Activated CD4-positive, CD25-positive, alpha-beta regulatory T cell (primary cell): Measurements from ENCODE around the gene TMEM165.

ENCODE experiments used
- DNase-seq, 4 experiments: peaks; one replicate each; lab custom pipeline; 2025; lab: John Stamatoyannopoulos, UW

The TMEM165 gene

DNA sequence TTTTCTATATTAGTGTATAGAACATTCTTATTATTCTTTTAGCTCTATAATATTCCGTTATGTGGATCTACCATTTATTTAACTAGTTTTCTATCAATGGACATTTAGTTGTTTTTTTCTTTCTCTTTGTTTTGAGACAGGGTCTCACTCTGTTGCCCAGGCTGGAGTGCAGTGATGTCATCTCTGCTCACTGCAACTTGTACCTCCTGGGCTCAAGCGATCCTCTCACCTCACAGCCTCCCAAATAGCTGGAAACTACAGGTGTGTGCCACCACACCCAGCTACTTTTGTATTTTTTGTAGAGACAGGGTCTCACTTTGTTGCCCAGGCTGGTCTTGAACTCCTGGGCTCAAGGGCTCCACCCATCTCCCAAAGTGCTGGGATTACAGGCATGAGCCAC lies 10.8 kb downstream of the TMEM165 start:
- DNase-seq: no peak

DNA sequence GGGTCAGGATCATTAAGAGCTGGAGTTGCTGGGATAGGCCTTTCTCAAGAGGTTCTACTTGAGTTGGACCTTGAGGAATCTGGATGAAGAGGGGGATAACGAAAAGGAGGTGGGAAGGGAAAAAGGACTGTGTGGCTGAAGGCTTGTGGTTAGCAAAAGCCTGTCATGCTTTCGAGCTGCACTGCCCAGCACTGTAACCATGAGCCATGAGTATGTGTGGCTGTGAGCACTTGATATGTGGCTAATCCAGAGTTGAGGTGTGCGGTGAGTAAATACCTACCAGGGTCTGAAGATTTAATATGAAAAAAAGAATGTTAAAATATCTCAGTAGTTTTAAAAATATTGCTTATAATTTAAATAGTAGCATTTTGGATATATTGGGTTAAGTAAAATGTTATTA lies 11.4 kb downstream of the TMEM165 start:
- no peak for DNase-seq

- DNase-seq: no peak
Observed at GRCh38 chr4:55407764-55408163, 12.0 kb downstream of the TMEM165 start.

DNA sequence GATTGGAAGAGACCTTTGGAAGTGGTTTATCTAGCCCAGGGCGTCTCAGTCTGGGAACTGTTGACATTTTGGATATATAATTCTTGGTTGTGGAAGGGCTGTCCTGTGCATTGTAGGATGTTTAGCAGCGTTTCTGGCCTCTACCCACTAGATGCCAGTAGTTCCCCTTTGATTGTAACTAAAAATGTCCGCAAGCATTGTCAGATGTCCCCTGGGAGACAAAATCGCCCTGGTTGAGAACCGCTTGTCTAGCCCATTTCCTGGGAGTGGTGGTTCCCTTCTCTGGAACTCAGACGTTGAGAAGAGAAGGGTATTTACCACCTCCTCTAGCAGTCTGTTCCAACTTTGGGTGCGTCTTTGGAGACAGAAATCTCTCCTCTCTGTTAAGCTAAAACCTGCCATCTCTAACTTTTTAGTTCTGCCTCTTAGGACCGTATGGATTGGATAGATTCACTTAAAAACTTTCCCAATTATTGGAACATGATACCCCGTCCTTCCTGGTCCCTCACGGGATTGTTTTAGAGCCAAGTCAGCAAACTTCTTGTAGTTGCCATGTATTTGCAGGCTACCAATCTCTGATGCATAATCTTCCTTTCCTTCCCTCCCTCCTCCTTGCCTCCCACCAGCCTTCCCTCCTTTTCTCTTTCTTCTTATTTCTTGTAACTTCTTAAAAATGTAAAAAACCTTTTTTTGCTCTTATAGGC lies 13.9 kb downstream of the TMEM165 start:
- DNase-seq: no peak

DNA sequence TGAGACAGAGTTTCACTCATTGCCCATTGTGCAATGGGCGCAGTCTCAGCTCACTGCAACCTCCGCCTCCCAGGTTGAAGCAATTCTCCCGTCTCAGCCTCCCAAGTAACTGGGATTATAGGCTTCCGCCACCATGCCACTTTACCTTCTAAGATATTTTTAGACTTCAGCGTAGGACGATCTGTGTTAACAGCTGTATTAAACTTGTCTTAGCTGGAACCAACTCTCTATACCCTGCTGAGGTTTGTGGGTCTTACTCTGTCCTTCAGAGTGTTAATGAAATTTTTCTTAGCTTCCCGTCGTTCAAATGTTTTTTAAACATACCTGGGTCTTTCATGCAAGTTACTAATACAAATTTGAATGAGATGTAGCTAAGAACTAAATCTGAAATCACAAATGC lies 14.7 kb downstream of the TMEM165 start:
- no peak for DNase-seq

GRCh38 chr4:55411621-55412020 lies 15.9 kb downstream of the TMEM165 start:
- no peak for DNase-seq

- no peak for DNase-seq
Observed at GRCh38 chr4:55416176-55416575, 20.4 kb downstream of the TMEM165 start.

DNA sequence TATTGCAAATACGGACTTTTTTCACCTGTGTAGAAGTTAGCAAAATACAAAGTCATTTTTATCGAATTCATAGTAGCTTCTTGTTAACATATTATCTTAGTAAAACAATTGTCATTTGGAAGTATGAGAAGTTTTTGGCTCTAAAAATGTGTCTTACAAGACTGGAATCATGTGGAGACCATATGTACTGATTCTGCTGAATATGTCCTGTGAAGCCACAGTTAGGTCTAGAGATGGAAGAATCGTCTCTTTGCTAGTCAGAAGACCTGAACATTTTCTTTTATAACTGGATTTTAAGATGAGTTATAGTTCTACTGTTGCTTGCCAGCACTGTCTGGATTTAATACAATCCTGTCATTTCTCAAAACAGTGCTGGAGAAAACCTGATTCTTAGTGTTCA lies 29.0 kb downstream of the TMEM165 start:
- no peak for DNase-seq

GRCh38 chr4:55431710-55432336 lies 36.1 kb downstream of the TMEM165 start:
- no peak for DNase-seq

GRCh38 chr4:55435141-55435841 lies 39.5 kb downstream of the TMEM165 start:
- DNase-seq: no peak

- DNase-seq: no peak
Observed at GRCh38 chr4:55437356-55437796, 41.6 kb downstream of the TMEM165 start.

GRCh38 chr4:55437823-55438222 lies 42.1 kb downstream of the TMEM165 start:
- no peak for DNase-seq

DNA sequence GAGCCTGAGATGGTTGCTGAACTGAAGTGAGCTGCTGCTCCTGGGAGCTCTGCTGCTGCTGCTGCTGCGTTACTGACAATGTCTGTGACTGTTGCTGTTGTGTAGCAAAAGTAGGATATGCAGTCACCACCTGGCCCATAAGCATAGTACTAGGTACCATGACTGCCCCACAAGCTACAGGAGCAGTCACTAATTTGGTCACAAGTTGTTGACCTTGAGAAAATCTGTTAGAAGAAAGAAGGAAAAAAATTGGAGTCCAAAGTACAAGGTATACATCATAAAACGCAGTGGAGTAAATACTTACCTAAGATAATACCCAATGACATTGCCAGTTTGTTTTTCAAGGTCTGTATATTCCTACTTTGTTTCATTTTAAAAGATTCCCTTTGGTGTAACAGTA lies 42.6 kb downstream of the TMEM165 start:
- DNase-seq: no peak

GRCh38 chr4:55439023-55439422 lies 43.3 kb downstream of the TMEM165 start:
- DNase-seq: no peak

DNA sequence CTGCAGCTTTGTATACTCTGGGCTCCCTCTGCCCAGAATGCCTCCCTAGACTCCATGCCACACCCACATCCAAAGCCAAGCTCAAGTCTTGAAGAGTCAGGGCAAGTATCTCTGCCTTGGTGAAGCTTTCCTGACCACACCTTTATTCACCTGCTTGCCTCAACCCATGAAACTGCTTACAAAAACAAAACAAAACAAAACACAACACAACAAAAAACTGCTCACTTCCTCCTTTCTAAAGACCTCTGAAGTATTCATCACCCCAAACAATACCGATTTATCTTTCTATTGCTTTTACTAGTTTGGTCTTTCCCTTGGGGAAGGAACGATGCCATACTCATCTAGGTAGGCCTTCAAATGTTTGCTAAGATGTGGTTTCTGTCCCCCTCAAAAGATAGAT lies 45.0 kb downstream of the TMEM165 start:
- DNase-seq: no peak

DNA sequence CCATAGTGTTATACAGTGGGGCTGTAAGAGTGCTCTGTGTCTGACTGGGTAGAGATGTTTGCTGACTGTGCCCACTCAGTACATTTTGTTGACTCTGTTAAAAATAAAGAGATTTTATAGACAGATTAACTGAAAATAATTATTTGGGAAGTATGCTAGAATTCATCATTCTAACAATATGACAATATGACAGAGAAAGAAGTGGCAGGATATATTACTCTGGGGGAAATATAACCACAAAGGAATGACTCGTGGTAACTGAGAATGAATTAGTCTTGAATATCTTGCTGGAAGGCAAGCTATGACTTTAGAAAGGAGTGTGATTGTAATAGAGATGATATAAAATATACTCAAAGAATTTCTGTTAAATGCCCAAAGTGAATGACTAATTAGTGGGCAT lies 46.8 kb downstream of the TMEM165 start:
- no peak for DNase-seq

DNA sequence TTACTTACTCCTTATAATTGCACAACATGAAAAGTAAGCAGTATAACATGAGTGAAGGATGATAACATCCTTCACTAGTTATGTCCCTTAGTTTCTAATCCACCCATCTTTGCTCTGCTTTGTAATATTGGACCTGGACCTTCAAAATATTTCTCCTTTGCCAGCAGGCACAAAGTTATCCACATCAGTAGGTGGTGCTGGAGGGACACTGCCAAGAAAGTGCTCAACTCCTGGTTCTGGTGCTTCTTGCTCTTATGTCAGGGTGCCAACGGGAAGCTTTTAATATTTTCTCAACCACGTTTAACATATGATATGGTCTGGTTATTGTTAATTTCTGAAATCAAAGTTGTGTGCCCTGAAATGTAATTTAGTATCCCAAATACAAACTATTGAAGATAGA lies 49.1 kb downstream of the TMEM165 start:
- no peak for DNase-seq

DNA sequence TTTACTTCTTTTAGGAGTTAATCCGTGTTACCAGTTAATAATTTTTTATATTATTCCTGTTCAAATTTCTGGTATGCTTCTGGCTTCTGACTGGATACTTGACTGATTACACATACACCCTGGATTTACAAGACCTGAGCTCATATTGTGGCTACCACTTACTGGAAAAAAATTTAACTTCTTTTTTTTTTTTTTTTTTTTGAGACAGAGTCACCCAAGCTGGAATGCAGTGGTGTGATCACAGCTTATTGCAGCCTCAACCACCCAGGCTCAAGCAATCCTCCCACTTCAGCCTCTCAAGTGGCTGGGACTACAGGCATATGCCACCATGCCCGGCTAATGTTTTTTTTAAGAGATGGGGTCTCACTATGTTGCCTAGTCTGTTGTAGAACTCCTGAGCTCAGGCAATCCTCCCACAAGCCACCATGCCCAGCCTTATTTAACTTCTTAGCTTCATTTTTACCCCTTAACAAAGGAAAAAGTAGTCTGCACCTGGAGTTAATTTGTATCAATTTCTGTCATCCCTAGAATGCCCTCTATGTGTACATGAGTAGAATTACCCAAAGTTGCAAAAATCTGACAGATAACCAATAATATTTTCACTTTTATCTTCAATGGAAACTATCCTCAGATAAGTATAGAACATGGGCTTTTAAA lies 50.3 kb downstream of the TMEM165 start:
- no peak for DNase-seq

DNA sequence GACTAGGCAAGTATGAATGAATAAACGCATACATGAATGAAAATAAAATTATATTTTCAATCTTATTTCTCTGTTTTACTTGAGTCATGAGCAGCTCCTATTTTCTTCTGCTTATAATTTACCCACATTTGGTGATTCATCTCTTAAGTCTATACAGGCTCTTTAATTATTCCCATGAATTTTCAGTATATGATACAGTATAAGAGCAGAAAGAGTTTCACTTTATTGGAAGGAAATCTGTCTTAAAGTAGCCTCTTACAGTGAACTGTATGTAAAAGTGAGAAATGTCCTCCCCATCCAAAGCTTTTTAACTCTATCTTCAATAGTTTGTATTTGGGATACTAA lies 50.8 kb downstream of the TMEM165 start:
- no peak for DNase-seq

- no peak for DNase-seq
Observed at GRCh38 chr4:55447108-55447708, 51.5 kb downstream of the TMEM165 start.

- DNase-seq: no peak
Observed at GRCh38 chr4:55447831-55448230, 52.1 kb downstream of the TMEM165 start.

GRCh38 chr4:55450566-55450965 lies 54.8 kb downstream of the TMEM165 start:
- DNase-seq: no peak
